Heart left ventricle (tissue), 16 donors: Measurements from ENCODE around the gene PLCG2. TPM values are rescaled to one million over a fixed set of nuclear protein-coding genes. Genes with fewer than 3 reads are reported as not detected.
A peak's percentile ranks its signal among the peaks of the same experiment; 100 is the strongest.

Experiments used
- ATAC-seq, 4 donors: fragments of 200-7000 bp; cut with Tn5 transposase; one replicate each; pipeline ENCODE4 v1.9.1; 2020 to 2022; ENCODE audit warnings: moderate library complexity in 4 of 4, mild to moderate bottlenecking in 3 of 4, moderate number of reproducible peaks in 1 of 4
- DNase-seq, 5 donors: peaks; one replicate each; pipeline ENCODE4 v3.0.0-alpha.2; 2020
- H3K27ac ChIP-seq, 12 donors: fragments of 200-600 bp; sonication (generic) in 4 of 12; one replicate each; pipeline versions ENCODE4 v1.5.0 to v1.8.0; 2016 to 2022; ENCODE audit warnings: mild to moderate bottlenecking in 2 of 12
- H3K27me3 ChIP-seq, 9 donors: fragments of 200-600 bp; sonication (generic) in 2 of 9; one replicate each; pipeline versions ENCODE4 v1.5.1 to v1.8.0; 2016 to 2022; ENCODE audit warnings: mild to moderate bottlenecking in 3 of 9
- H3K36me3 ChIP-seq, 9 donors: fragments of 200-600 bp; sonication (generic) in 2 of 9; one replicate each; pipeline versions ENCODE4 v1.5.0 to v1.8.0; 2018 to 2022; ENCODE audit warnings: mild to moderate bottlenecking in 2 of 9
- H3K4me1 ChIP-seq, 12 donors: fragments of 200-600 bp; sonication (generic) in 4 of 12; one replicate each; pipeline versions ENCODE4 v1.5.0 to v1.8.0; 2016 to 2022; ENCODE audit warnings: mild to moderate bottlenecking in 3 of 12
- H3K4me3 ChIP-seq, 12 donors: fragments of 200-600 bp; sonication (generic) in 4 of 12; one replicate each; pipeline versions ENCODE4 v1.5.0 to v1.8.0; 2017 to 2022; ENCODE audit warnings: mild to moderate bottlenecking in 9 of 12, moderate library complexity in 4 of 12
- H3K9me3 ChIP-seq, 12 donors: fragments of 200-600 bp; sonication (generic) in 4 of 12; one replicate each; pipeline versions ENCODE4 v1.5.0 to v1.8.0; 2016 to 2022; ENCODE audit warnings: mild to moderate bottlenecking in 1 of 12
- CTCF ChIP-seq, 12 donors: fragments of 200-600 bp; sonication (generic) in 4 of 12; IDR thresholded peaks; one replicate each; pipeline versions ENCODE4 v1.5.0 to v1.8.0; 2018 to 2022; ENCODE audit warnings: antibody characterized with exemption in 12 of 12, mild to moderate bottlenecking in 5 of 12
- POLR2A ChIP-seq, 2 donors: fragments of 450-650 bp; IDR thresholded peaks; one replicate each; pipeline ENCODE4 v1.6.1; 2017; ENCODE audit warnings: antibody characterized with exemption in 2 of 2, mild to moderate bottlenecking in 2 of 2, moderate library complexity in 2 of 2
- WGBS, 4 donors: extraction: QIAGEN DNeasy Blood & Tissue Kit in 2 of 4; methylation state at CpG; one replicate each; pipeline versions ENCODE4 v1.1.5 to v1.1.7; 2013 to 2018; 5-methylcytosine and 5-hydroxymethylcytosine counted together
- intact Hi-C, 10 donors: fragments of 100-400 bp; cut with DNase I; formaldehyde crosslinking; loops; one replicate each; pipeline versions ENCODE4 v1.11.1 to v1.14.2; 2022
- polyA plus RNA-seq, 2 donors: library from polyadenylated mRNA; stranded (reverse); fragments of 200-250 nt; gene quantifications; one replicate each; pipeline ENCODE4 v1.2.3, GENCODE V29; 2013
- total RNA-seq, 9 donors: library from RNA; depleted of rRNA in 2 of 9; stranded (reverse); fragments of >200 nt in 2 of 9; fragmentation: NEBNext Ultra II Directional in 3 of 9; extraction: Animal tissue kit (Norgen Biotek cat#: 25700) in 3 of 9; gene quantifications; one replicate each; pipeline versions ENCODE4 v1.1.0 to v1.2.4, GENCODE V29; 2016 to 2023
- donor health status: ischemic (EF 13 %, LVEDD 7.1; RV severe dilation, severe dysfunction).
- donor health status: healthy with polysubstance abuse.
- donor health status: DM: no; HTN: yes; CAD: no.
- donor health status: DM: no; HTN: no; CAD: no.
- donor health status: ischemic (EF 25% LVEDD 6.9; RV normal size, moderate dysfunction).
- donor health status: ischemic (EF 25% LVEDD 5.7; RV mildly dilated, moderate dysfunction).
- donor health status: healthy.
- donor health status: DM: yes; HTN: yes; CAD: no.
- donor health status: ischemic (EF 35%, LVEDD 5.7; RV mildly dilated, moderate dysfunction).
- donor health status: nonischemic (EF 11% LVEDD 7.7; RV severe dilation, severe dysfunction).
- donor health status: DM: yes; HTN: yes; CAD: no.
- donor health status: PGD.
- donor health status: ischemic (EF 29% LVEDD 5.4; RV normal size, mild dysfunction).
- donor health status: nonischemic (EF 23%, LVEDD 6.1; RV moderate dilation, normal function).

The PLCG2 gene
- total and polyA plus RNA-seq, 11 donors = 2.0 to 35.4 (median 4.7) TPM

DNA sequence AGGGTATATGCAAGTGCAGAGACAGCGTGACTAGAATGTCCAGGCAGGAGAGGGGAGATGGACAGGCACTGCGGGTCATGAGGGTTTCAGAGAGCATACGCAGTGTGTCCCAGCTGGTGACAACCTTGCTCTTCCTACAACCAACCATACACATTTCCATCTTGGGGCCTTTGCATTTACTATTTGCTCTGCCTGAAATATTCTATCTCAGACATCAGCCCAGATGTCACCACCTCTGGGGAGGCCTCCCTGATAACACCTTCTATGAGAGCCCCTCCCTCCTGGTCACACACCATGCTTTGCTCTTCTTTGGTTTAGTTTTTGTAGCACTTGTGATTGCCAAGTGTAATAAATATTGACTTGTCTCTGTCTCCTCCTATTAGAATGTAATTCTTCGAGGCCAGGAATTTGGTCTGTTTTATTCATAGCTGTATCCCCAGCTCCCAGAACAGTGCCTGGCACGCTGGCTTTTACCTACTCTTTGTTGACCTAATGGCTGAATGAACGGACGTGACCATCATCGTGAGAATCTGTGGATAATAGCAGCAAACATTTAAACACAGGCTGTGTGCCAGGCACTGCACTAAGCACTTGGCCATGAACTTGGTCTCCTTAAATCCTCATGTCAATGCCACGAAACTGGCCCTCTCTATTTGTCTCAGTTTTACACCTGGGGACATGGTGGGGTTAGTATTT, 51.9 kb downstream of the PLCG2 start:
- Histone ChIP-seq H3K36me3 (no peaks in the 10 kb centered on the region), H3K27ac (peak overlapping the region in 1 of 12 donors; percentile 68), H3K4me3 (peak overlapping the region in 1 of 12 donors; percentile 30), H3K27me3 (no peaks in the 10 kb centered on the region), H3K4me1 (peaks cover 0 to 28% (median 0%) of the 10 kb centered on the region in 12 donors), H3K9me3 (no peaks in the 10 kb centered on the region)
- intact Hi-C loops = no loop called here
- no peak for TF ChIP-seq CTCF (IDR thresholded peaks at IDR 0.05)
- TF ChIP-seq POLR2A (IDR thresholded peaks at IDR 0.05) = no peak
- no peak for DNase-seq
- ATAC-seq = no peak
- WGBS, 4 donors = 60 to 76% (median 64%) methylated on average over 8 to 9 of the region's 9 CpGs

GRCh38 chr16:81831722-81832126, 52.6 kb downstream of the PLCG2 start:
- Histone ChIP-seq H3K4me1 (peaks cover 0 to 35% (median 0%) of the 10 kb centered on the region in 12 donors), H3K36me3 (no peaks in the 10 kb centered on the region), H3K9me3 (no peaks in the 10 kb centered on the region), H3K4me3 (peak overlapping the region in 1 of 12 donors; percentile 30), H3K27me3 (peaks cover 0 to 3% (median 0%) of the 10 kb centered on the region in 9 donors), H3K27ac (peak overlapping the region in 1 of 12 donors; percentile 68)
- WGBS, 4 donors = 79 to 86% (median 84%) methylated on average over 4 to 8 of the region's 8 CpGs
- no peak for TF ChIP-seq CTCF (IDR thresholded peaks at IDR 0.05)
- TF ChIP-seq POLR2A (IDR thresholded peaks at IDR 0.05) = no peak
- DNase-seq (peak; percentile 36 to 77 (median 60)), ATAC-seq (peak in 3 of 4 donors; percentile 59 to 80 (median 67))
- intact Hi-C loops = no loop called here

GRCh38 chr16:81832801-81833547, 53.9 kb downstream of the PLCG2 start:
- no peak for DNase-seq
- intact Hi-C loops = no loop called here
- ATAC-seq = peak in 1 of 4 donors; percentile 35
- no peaks in the 10 kb centered on the region for H3K9me3 ChIP-seq
- H3K4me1 ChIP-seq = peaks cover 0 to 44% (median 0%) of the 10 kb centered on the region in 12 donors
- peaks cover 0 to 3% (median 0%) of the 10 kb centered on the region in 9 donors for H3K27me3 ChIP-seq
- peak overlapping the region in 1 of 12 donors; percentile 68 for H3K27ac ChIP-seq
- H3K4me3 ChIP-seq = no peak overlapping the region
- no peak for TF ChIP-seq POLR2A (IDR thresholded peaks at IDR 0.05)
- no peak for TF ChIP-seq CTCF (IDR thresholded peaks at IDR 0.05)
- 79 to 89% (median 86%) methylated on average over 9 to 12 of the region's 12 CpGs for WGBS, 4 donors
- H3K36me3 ChIP-seq = no peaks in the 10 kb centered on the region

- ATAC-seq = no peak
- Histone ChIP-seq H3K36me3 (no peaks in the 10 kb centered on the region), H3K27me3 (peaks cover 0 to 3% (median 0%) of the 10 kb centered on the region in 9 donors), H3K9me3 (no peaks in the 10 kb centered on the region), H3K27ac (no peak overlapping the region), H3K4me3 (no peak overlapping the region), H3K4me1 (peaks cover 0 to 47% (median 0%) of the 10 kb centered on the region in 12 donors)
- no peak for TF ChIP-seq CTCF (IDR thresholded peaks at IDR 0.05)
- TF ChIP-seq POLR2A (IDR thresholded peaks at IDR 0.05) = no peak
- DNase-seq = no peak
- intact Hi-C loops = no loop called here
- 85 to 91% (median 89%) methylated on average over 9 to 10 of the region's 10 CpGs for WGBS, 4 donors
These were observed 54.7 kb downstream of the PLCG2 start for GRCh38 chr16:81833751-81834150.
